AG09309 (cell line): Measurements from ENCODE around the gene UBE2S.

ENCODE experiments used
- DNase-seq: peaks from one replicate; pipeline ENCODE4 v3.0.0-alpha.2; 2010; ENCODE audit warnings: low read depth
- H3K4me3 ChIP-seq: 2 replicates; pipeline ENCODE4 v1.5.1; 2011; ENCODE audit warnings: mild to moderate bottlenecking, low read depth, low read length, moderate library complexity; ENCODE audit not compliant: control insufficient read depth
- CTCF ChIP-seq: IDR thresholded peaks from 2 replicates; pipeline ENCODE4 v1.5.1; 2011; ENCODE audit warnings: mild to moderate bottlenecking, low read depth, low read length, inconsistent platforms; ENCODE audit not compliant: insufficient read depth, control insufficient read depth; ENCODE audit errors: missing control alignments

The UBE2S gene

GRCh38 chr19:55353803-55354697 is 53.5 kb downstream of the UBE2S start:
- no peak for DNase-seq
- H3K4me3 ChIP-seq = peak overlapping the region; percentile 31
- no peak for TF ChIP-seq CTCF

GRCh38 chr19:55353356-55353802 is 54.2 kb downstream of the UBE2S start:
- H3K4me3 ChIP-seq = peak overlapping the region; percentile 31
- no peak for TF ChIP-seq CTCF

GRCh38 chr19:55352549-55353145 is 54.9 kb downstream of the UBE2S start:
- no peak for TF ChIP-seq CTCF
- no peak overlapping the region for H3K4me3 ChIP-seq
- DNase-seq = no peak

More at GRCh38 chr19:55353356-55353802, 54.2 kb downstream of the UBE2S start:
- no peak for DNase-seq

GRCh38 chr19:55352040-55352439 is 55.5 kb downstream of the UBE2S start:
- no peak overlapping the region for H3K4me3 ChIP-seq
- DNase-seq = no peak
- TF ChIP-seq CTCF = no peak

- TF ChIP-seq CTCF = no peak
- DNase-seq = no peak
- no peak overlapping the region for H3K4me3 ChIP-seq
Measured at GRCh38 chr19:55350620-55351315, 56.8 kb downstream of the UBE2S start.
